NCI-H774 (cell line): ENCODE results near the gene GNG12.
A peak's percentile ranks its signal among the peaks of the same experiment; 100 is the strongest.
"Not testable (repeated sequence)": the region's sequence is repeated elsewhere in the genome, so short reads cannot be mapped to it uniquely, and the experiment has no call there.

ENCODE experiments used
- DNase-seq: peaks from one replicate; lab custom pipeline; 2025; lab: John Stamatoyannopoulos, UW

Gene GNG12

GRCh38 chr1:67733681-67734322, 99.5 kb downstream of the GNG12 start:
- DNase-seq = no peak

- no peak for DNase-seq
These were observed 100.5 kb downstream of the GNG12 start for GRCh38 chr1:67732750-67733151.

- no peak for DNase-seq
These were observed 101.9 kb downstream of the GNG12 start for GRCh38 chr1:67731322-67731721.

- DNase-seq = not testable (repeated sequence)
These were observed 103.0 kb downstream of the GNG12 start for GRCh38 chr1:67730312-67730711.

GRCh38 chr1:67729872-67730271, 103.4 kb downstream of the GNG12 start:
- DNase-seq = no peak

GRCh38 chr1:67726224-67726623, 107.0 kb downstream of the GNG12 start:
- DNase-seq = no peak

- DNase-seq = peak; percentile 68
These were observed 108.2 kb downstream of the GNG12 start for GRCh38 chr1:67724928-67725560.

GRCh38 chr1:67723620-67724019, 109.6 kb downstream of the GNG12 start:
- DNase-seq = no peak

GRCh38 chr1:67723126-67723525, 110.1 kb downstream of the GNG12 start:
- DNase-seq = no peak

- no peak for DNase-seq
These were observed 110.8 kb downstream of the GNG12 start for GRCh38 chr1:67722292-67722944.

- DNase-seq = no peak
These were observed 111.5 kb downstream of the GNG12 start for GRCh38 chr1:67721650-67722291.

- no peak for DNase-seq
These were observed 112.2 kb downstream of the GNG12 start for GRCh38 chr1:67721112-67721511.

- peak; percentile 22 for DNase-seq
These were observed 113.7 kb downstream of the GNG12 start for GRCh38 chr1:67719329-67720196.

GRCh38 chr1:67717876-67718275, 115.4 kb downstream of the GNG12 start:
- no peak for DNase-seq

- no peak for DNase-seq
These were observed 116.5 kb downstream of the GNG12 start for GRCh38 chr1:67716800-67717199.

GRCh38 chr1:67715819-67716218, 117.4 kb downstream of the GNG12 start:
- no peak for DNase-seq

GRCh38 chr1:67713057-67713846, 120.0 kb downstream of the GNG12 start:
- DNase-seq = peak; percentile 84

- DNase-seq = no peak
These were observed 121.4 kb downstream of the GNG12 start for GRCh38 chr1:67711855-67712212.

GRCh38 chr1:67711158-67711854, 122.0 kb downstream of the GNG12 start:
- no peak for DNase-seq

GRCh38 chr1:67710417-67710816, 122.8 kb downstream of the GNG12 start:
- no peak for DNase-seq

- DNase-seq = no peak
These were observed 124.7 kb downstream of the GNG12 start for GRCh38 chr1:67708606-67709005.
